Liver (tissue), 9 donors: ENCODE measurements around the gene OR2C3. TPM values are rescaled to one million over a fixed set of nuclear protein-coding genes. Genes with fewer than 3 reads are reported as not detected.

Source experiments
- DNase-seq: peaks from one replicate; pipeline ENCODE4 v3.0.0-alpha.2; 2017; ENCODE audit warnings: low spot score
- H3K27ac ChIP-seq, 2 donors: one replicate each; pipeline ENCODE4 v1.7.0; 2013; ENCODE audit warnings: inconsistent platforms in 2 of 2, low read length in 2 of 2, control low read depth in 1 of 2, low read depth in 1 of 2, mild to moderate bottlenecking in 1 of 2
- H3K27me3 ChIP-seq, 4 donors: one replicate each; pipeline versions ENCODE4 v1.6.1 to v1.7.0; 2013; ENCODE audit warnings: low read length in 3 of 4, inconsistent platforms in 1 of 4, mild to moderate bottlenecking in 1 of 4, moderate library complexity in 1 of 4; ENCODE audit not compliant: control insufficient read depth in 4 of 4, insufficient read depth in 4 of 4
- H3K36me3 ChIP-seq, 4 donors: one replicate each; pipeline versions ENCODE4 v1.6.1 to v1.7.0; 2013; ENCODE audit warnings: low read length in 3 of 4, mild to moderate bottlenecking in 3 of 4, low read depth in 1 of 4, moderate library complexity in 1 of 4; ENCODE audit not compliant: control insufficient read depth in 4 of 4, insufficient read depth in 3 of 4
- H3K4me1 ChIP-seq, 4 donors: one replicate each; pipeline versions ENCODE4 v1.6.1 to v1.7.0; 2013; ENCODE audit warnings: low read length in 3 of 4, mild to moderate bottlenecking in 3 of 4, moderate library complexity in 1 of 4; ENCODE audit not compliant: control insufficient read depth in 4 of 4, insufficient read depth in 4 of 4
- H3K4me3 ChIP-seq, 3 donors: one replicate each; pipeline versions ENCODE4 v1.6.1 to v1.7.0; 2013; ENCODE audit warnings: low read length in 3 of 3, control low read depth in 1 of 3, low read depth in 1 of 3, mild to moderate bottlenecking in 1 of 3
- H3K9ac ChIP-seq, 2 donors: one replicate each; pipeline ENCODE4 v1.7.0; 2013; ENCODE audit warnings: low read length in 2 of 2, mild to moderate bottlenecking in 2 of 2, moderate library complexity in 2 of 2, control low read depth in 1 of 2, low read depth in 1 of 2
- H3K9me3 ChIP-seq, 4 donors: one replicate each; pipeline versions ENCODE4 v1.6.1 to v1.7.0; 2013; ENCODE audit warnings: low read length in 3 of 4; ENCODE audit not compliant: control insufficient read depth in 4 of 4
- EGR1 ChIP-seq, 2 donors: IDR thresholded peaks; 2 replicates each; pipeline ENCODE4 v1.6.1; 2016 to 2018; ENCODE audit warnings: antibody characterized with exemption in 2 of 2, low read depth in 2 of 2
- FOXA1 ChIP-seq: IDR thresholded peaks from 2 replicates; pipeline ENCODE4 v1.6.1; 2016; ENCODE audit warnings: antibody characterized with exemption
- FOXA2 ChIP-seq: IDR thresholded peaks from 2 replicates; pipeline ENCODE4 v1.6.1; 2016; ENCODE audit warnings: antibody characterized with exemption
- GABPA ChIP-seq, 2 donors: IDR thresholded peaks in 1 of 2; conservative IDR thresholded peaks in 1 of 2; 2 replicates each; pipeline ENCODE4 v1.6.1; 2016; ENCODE audit warnings: antibody characterized with exemption in 2 of 2, mild to moderate bottlenecking in 1 of 2, moderate library complexity in 1 of 2
- HNF4A ChIP-seq, 2 donors: conservative IDR thresholded peaks; 2 replicates each; pipeline ENCODE4 v1.6.1; 2016; ENCODE audit warnings: antibody characterized with exemption in 2 of 2, mild to moderate bottlenecking in 2 of 2
- HNF4G ChIP-seq: IDR thresholded peaks from 2 replicates; pipeline ENCODE4 v1.6.1; 2016; ENCODE audit warnings: antibody characterized with exemption
- JUND ChIP-seq, 2 donors: IDR thresholded peaks; 2 replicates each; pipeline ENCODE4 v1.6.1; 2016; ENCODE audit warnings: antibody characterized with exemption in 2 of 2
- NR2F2 ChIP-seq: IDR thresholded peaks from 2 replicates; pipeline ENCODE4 v1.6.1; 2016; ENCODE audit warnings: antibody characterized with exemption
- RAD21 ChIP-seq, 2 donors: IDR thresholded peaks; 2 replicates each; pipeline ENCODE4 v1.6.1; 2016; ENCODE audit warnings: antibody characterized with exemption in 2 of 2, mild to moderate bottlenecking in 2 of 2
- RXRA ChIP-seq, 2 donors: IDR thresholded peaks; 2 replicates each; pipeline ENCODE4 v1.6.1; 2017 to 2018; ENCODE audit warnings: antibody characterized with exemption in 2 of 2, mild to moderate bottlenecking in 1 of 2
- SP1 ChIP-seq: IDR thresholded peaks from 2 replicates; pipeline ENCODE4 v1.6.1; 2018; ENCODE audit warnings: antibody characterized with exemption, mild to moderate bottlenecking
- TAF1 ChIP-seq: conservative IDR thresholded peaks from 2 replicates; pipeline ENCODE4 v1.6.1; 2016; ENCODE audit warnings: antibody characterized with exemption, mild to moderate bottlenecking
- YY1 ChIP-seq: IDR thresholded peaks from 2 replicates; pipeline ENCODE4 v1.6.1; 2016; ENCODE audit warnings: antibody characterized with exemption, mild to moderate bottlenecking
- whole genome bisulfite sequencing: extraction: QIAGEN DNeasy Blood & Tissue Kit; methylation state at CpG from one replicate; pipeline ENCODE4 v1.1.7; 2013; 5-methylcytosine and 5-hydroxymethylcytosine counted together
- polyA plus RNA-seq, 2 donors: library from polyadenylated mRNA; stranded (reverse) in 1 of 2; unstranded in 1 of 2; fragments of 200-250 nt in 1 of 2; fragments of >200 nt in 1 of 2; fragmentation: Nextera tagmentation in 1 of 2; extraction: Ambion mirVana in 1 of 2; gene quantifications; one replicate each; pipeline versions ENCODE4 v1.2.1 to v1.2.3, GENCODE V29; 2013 to 2015
- total RNA-seq, 2 donors: library from RNA; depleted of rRNA; stranded (reverse); fragments of >200 nt; gene quantifications; one replicate each; pipeline ENCODE4 v1.2.3, GENCODE V29; 2014
- TF ChIP-seq, protein P1 (sequence below): IDR thresholded peaks from 2 replicates; pipeline ENCODE4 v1.6.1; 2016; ENCODE audit warnings: antibody characterized with exemption, mild to moderate bottlenecking
- TF ChIP-seq, protein P2 (sequence below): IDR thresholded peaks from 2 replicates; pipeline ENCODE4 v1.6.1; 2016; ENCODE audit warnings: antibody characterized with exemption
- TF ChIP-seq, protein P3 (sequence below): IDR thresholded peaks from 2 replicates; pipeline ENCODE4 v1.6.1; 2016; ENCODE audit warnings: antibody characterized with exemption
- TF ChIP-seq, protein P4 (sequence below): IDR thresholded peaks from 2 replicates; pipeline ENCODE4 v1.6.1; 2016; ENCODE audit warnings: antibody characterized with exemption
- donor health status: healthy.
- donor health status: healthy.
- donor health status: healthy.
- donor health status: healthy.
- donor health status: healthy.

OR2C3 gene
- total and polyA plus RNA-seq, 4 donors, result 0.05 TPM; not detected in 3

DNA sequence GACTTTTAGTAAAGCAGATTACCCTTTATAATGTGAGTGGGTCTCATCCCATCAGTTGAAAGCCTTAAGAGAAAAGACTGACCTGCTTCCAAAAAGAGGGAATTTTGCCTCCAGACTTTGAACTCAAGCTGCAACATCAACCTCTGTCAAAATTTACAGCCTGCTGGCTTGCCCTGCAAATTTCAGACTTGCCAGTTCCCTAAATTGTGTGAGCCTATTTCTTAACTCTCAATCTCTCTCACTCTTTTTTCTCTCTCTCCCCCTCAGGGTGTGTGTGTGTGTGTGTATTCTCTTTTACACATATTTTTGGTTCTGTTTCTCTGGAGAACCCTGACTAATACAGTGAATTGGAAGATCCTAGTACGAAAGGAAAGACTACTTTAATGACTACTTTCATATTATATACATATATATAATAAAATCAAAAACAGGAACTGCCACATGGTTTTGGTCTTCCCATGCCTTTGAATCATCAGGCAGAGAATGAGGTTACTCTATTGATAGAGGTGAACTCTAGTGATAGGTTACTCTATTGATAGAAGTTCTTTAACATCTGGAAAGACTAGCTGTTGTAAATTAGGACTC lies 6.4 kb downstream of the OR2C3 start:
- Histone ChIP-seq H3K9ac (no peak overlapping the region), H3K27me3 (peaks cover 0 to 7% (median 1%) of the 10 kb centered on the region in 4 donors), H3K27ac (no peak overlapping the region), H3K4me1 (no peaks in the 10 kb centered on the region), H3K4me3 (no peak overlapping the region), H3K36me3 (no peaks in the 10 kb centered on the region), H3K9me3 (peaks cover 1 to 9% (median 2%) of the 10 kb centered on the region in 4 donors)
- DNase-seq, result no peak
- TF ChIP-seq EGR1 (IDR thresholded peaks at IDR 0.05; ENCODE audit: low read depth in 2 of 2) (no peak), JUND (IDR thresholded peaks at IDR 0.05) (no peak), TAF1 (no peak), GABPA (IDR thresholded peaks at IDR 0.05 in 1 of 2, conservative IDR thresholded peaks at IDR 0.05 in 1 of 2) (no peak), FOXA1 (no peak), FOXA2 (no peak), SP1 (no peak), YY1 (no peak), NR2F2 (no peak), RXRA (IDR thresholded peaks at IDR 0.05) (no peak), RAD21 (IDR thresholded peaks at IDR 0.05) (no peak), HNF4A (conservative IDR thresholded peaks at IDR 0.05) (no peak), HNF4G (no peak)
- TF ChIP-seq, protein P1, sequence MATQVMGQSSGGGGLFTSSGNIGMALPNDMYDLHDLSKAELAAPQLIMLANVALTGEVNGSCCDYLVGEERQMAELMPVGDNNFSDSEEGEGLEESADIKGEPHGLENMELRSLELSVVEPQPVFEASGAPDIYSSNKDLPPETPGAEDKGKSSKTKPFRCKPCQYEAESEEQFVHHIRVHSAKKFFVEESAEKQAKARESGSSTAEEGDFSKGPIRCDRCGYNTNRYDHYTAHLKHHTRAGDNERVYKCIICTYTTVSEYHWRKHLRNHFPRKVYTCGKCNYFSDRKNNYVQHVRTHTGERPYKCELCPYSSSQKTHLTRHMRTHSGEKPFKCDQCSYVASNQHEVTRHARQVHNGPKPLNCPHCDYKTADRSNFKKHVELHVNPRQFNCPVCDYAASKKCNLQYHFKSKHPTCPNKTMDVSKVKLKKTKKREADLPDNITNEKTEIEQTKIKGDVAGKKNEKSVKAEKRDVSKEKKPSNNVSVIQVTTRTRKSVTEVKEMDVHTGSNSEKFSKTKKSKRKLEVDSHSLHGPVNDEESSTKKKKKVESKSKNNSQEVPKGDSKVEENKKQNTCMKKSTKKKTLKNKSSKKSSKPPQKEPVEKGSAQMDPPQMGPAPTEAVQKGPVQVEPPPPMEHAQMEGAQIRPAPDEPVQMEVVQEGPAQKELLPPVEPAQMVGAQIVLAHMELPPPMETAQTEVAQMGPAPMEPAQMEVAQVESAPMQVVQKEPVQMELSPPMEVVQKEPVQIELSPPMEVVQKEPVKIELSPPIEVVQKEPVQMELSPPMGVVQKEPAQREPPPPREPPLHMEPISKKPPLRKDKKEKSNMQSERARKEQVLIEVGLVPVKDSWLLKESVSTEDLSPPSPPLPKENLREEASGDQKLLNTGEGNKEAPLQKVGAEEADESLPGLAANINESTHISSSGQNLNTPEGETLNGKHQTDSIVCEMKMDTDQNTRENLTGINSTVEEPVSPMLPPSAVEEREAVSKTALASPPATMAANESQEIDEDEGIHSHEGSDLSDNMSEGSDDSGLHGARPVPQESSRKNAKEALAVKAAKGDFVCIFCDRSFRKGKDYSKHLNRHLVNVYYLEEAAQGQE, result no peak
- TF ChIP-seq, protein P2, sequence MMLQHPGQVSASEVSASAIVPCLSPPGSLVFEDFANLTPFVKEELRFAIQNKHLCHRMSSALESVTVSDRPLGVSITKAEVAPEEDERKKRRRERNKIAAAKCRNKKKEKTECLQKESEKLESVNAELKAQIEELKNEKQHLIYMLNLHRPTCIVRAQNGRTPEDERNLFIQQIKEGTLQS, result no peak
- TF ChIP-seq, protein P3, sequence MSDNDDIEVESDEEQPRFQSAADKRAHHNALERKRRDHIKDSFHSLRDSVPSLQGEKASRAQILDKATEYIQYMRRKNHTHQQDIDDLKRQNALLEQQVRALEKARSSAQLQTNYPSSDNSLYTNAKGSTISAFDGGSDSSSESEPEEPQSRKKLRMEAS, result no peak
- TF ChIP-seq, protein P4, sequence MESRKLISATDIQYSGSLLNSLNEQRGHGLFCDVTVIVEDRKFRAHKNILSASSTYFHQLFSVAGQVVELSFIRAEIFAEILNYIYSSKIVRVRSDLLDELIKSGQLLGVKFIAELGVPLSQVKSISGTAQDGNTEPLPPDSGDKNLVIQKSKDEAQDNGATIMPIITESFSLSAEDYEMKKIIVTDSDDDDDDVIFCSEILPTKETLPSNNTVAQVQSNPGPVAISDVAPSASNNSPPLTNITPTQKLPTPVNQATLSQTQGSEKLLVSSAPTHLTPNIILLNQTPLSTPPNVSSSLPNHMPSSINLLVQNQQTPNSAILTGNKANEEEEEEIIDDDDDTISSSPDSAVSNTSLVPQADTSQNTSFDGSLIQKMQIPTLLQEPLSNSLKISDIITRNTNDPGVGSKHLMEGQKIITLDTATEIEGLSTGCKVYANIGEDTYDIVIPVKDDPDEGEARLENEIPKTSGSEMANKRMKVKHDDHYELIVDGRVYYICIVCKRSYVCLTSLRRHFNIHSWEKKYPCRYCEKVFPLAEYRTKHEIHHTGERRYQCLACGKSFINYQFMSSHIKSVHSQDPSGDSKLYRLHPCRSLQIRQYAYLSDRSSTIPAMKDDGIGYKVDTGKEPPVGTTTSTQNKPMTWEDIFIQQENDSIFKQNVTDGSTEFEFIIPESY, result no peak
- WGBS, result 69% methylated on average over 1 of the region's 1 CpG

DNA sequence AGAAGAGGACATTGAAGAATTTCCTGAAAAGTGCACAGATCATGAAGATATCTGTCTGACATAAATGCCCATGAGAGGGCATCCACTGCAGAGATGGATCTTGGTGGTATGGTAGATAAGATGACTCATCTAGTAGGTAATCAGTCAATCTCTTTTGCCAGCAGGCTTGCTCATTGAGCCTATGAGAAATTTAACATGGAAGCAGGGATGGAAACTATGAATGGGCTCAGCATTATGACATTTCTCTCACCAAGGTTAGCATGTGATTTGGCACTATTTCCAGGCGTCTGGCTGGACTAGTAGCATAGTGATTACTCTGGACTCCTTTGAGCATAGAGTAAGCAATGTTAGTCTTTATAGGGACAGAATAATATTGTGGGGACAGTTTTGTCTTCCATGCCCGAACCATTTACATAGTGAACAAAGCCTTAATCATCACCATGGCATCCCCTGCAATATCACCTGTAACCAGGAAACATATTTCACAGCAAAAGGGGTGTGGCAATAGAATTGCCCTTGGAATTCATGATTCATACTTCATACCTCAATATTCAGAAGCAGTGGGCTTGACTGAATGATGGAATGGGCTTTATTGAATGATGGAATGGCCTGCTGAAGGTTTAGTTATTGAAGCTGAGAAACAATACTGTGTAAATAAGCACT lies 7.3 kb downstream of the OR2C3 start:
- H3K36me3 ChIP-seq, result no peaks in the 10 kb centered on the region
- 52% methylated on average over 2 of the region's 2 CpGs for WGBS
- TF ChIP-seq SP1 (no peak), RXRA (IDR thresholded peaks at IDR 0.05) (no peak), HNF4G (no peak), EGR1 (IDR thresholded peaks at IDR 0.05; ENCODE audit: low read depth in 2 of 2) (no peak), NR2F2 (no peak), GABPA (IDR thresholded peaks at IDR 0.05 in 1 of 2, conservative IDR thresholded peaks at IDR 0.05 in 1 of 2) (no peak)
- TF ChIP-seq, protein P1, result no peak
- TF ChIP-seq, protein P4, result no peak
- TF ChIP-seq, protein P2, result no peak

More for the DNA sequence above, 7.3 kb downstream of the OR2C3 start:
- no peak for DNase-seq
- H3K4me1 ChIP-seq, result no peaks in the 10 kb centered on the region
- H3K4me3 ChIP-seq, result no peak overlapping the region
- peaks cover 0 to 7% (median 1%) of the 10 kb centered on the region in 4 donors for H3K27me3 ChIP-seq
- peaks cover 1 to 9% (median 2%) of the 10 kb centered on the region in 4 donors for H3K9me3 ChIP-seq
- H3K27ac ChIP-seq, result no peak overlapping the region
- H3K9ac ChIP-seq, result no peak overlapping the region
